Mesendoderm (in vitro differentiated cells): ENCODE results near the gene PPP2CA.

Source experiments
- DNase-seq: peaks from one replicate; pipeline ENCODE4 v3.0.0; 2013
- H2AK5ac ChIP-seq: 2 replicates; pipeline ENCODE4 v1.6.1; 2013; ENCODE audit warnings: low read length, inconsistent platforms
- H2BK120ac ChIP-seq: 2 replicates; pipeline ENCODE4 v1.6.1; 2013; ENCODE audit warnings: low read depth, mild to moderate bottlenecking, low read length, moderate library complexity, mixed read lengths
- H2BK15ac ChIP-seq: replicated peaks from 2 replicates; pipeline ENCODE4 v1.6.1; 2013; ENCODE audit warnings: low read depth, mild to moderate bottlenecking, moderate library complexity
- H2BK5ac ChIP-seq: 2 replicates; pipeline ENCODE4 v1.6.1; 2013; ENCODE audit warnings: low read length, inconsistent platforms
- H3K18ac ChIP-seq: 2 replicates; pipeline ENCODE4 v1.6.1; 2013; ENCODE audit warnings: mild to moderate bottlenecking, low read length, mixed read lengths
- H3K23ac ChIP-seq: one replicate; pipeline ENCODE4 v1.6.1; 2013; ENCODE audit warnings: low read length
- H3K27ac ChIP-seq: 2 replicates; pipeline ENCODE4 v1.5.1; 2013; ENCODE audit warnings: low read depth, mild to moderate bottlenecking, inconsistent platforms, low read length, moderate library complexity
- H3K27me3 ChIP-seq: 2 replicates; pipeline ENCODE4 v1.6.1; 2013; ENCODE audit warnings: low read length, control low read depth, mild to moderate bottlenecking, inconsistent platforms; ENCODE audit not compliant: insufficient read depth, poor library complexity
- H3K36me3 ChIP-seq: 2 replicates; pipeline ENCODE4 v1.6.1; 2013; ENCODE audit warnings: low read length, inconsistent platforms; ENCODE audit not compliant: control insufficient read depth, insufficient read depth
- H3K4ac ChIP-seq: one replicate; pipeline ENCODE4 v1.6.1; 2013; ENCODE audit warnings: low read depth, mild to moderate bottlenecking, low read length, moderate library complexity
- H3K4me1 ChIP-seq: 2 replicates; pipeline ENCODE4 v1.6.1; 2013; ENCODE audit warnings: low read depth, low read length, inconsistent platforms; ENCODE audit not compliant: control insufficient read depth
- H3K4me2 ChIP-seq: 2 replicates; pipeline ENCODE4 v1.6.1; 2013; ENCODE audit warnings: low read length
- H3K4me3 ChIP-seq: 2 replicates; pipeline ENCODE4 v1.5.1; 2013; ENCODE audit warnings: mild to moderate bottlenecking, low read length
- H3K56ac ChIP-seq: one replicate; pipeline ENCODE4 v1.6.1; 2013; ENCODE audit warnings: low read length
- H3K79me1 ChIP-seq: 2 replicates; pipeline ENCODE4 v1.6.1; 2013; ENCODE audit warnings: low read length, inconsistent platforms
- H3K79me2 ChIP-seq: 2 replicates; pipeline ENCODE4 v1.6.1; 2013; ENCODE audit warnings: mild to moderate bottlenecking, low read length; ENCODE audit not compliant: control insufficient read depth, insufficient read depth
- H3K9ac ChIP-seq: 2 replicates; pipeline ENCODE4 v1.6.1; 2013; ENCODE audit warnings: low read length, inconsistent platforms
- H4K5ac ChIP-seq: one replicate; pipeline ENCODE4 v1.6.1; 2013; ENCODE audit warnings: low read length
- H4K8ac ChIP-seq: one replicate; pipeline ENCODE4 v1.6.1; 2013; ENCODE audit warnings: low read depth, mild to moderate bottlenecking, control low read depth, low read length, moderate library complexity
- WGBS: extraction: QIAGEN DNeasy Blood & Tissue Kit; methylation state at CpG from one replicate; pipeline ENCODE4 v1.1.7; 2013; ENCODE audit warnings: low lambda C conversion rate, missing lambda C conversion rate; ENCODE audit not compliant: insufficient coverage; ENCODE audit errors: extremely low coverage; 5-methylcytosine and 5-hydroxymethylcytosine counted together

PPP2CA gene

GRCh38 chr5:134242146-134242545 is 16.3 kb upstream of the PPP2CA start:
- no peaks in the 10 kb centered on the region for H3K79me1 ChIP-seq
- no peaks in the 10 kb centered on the region for H3K36me3 ChIP-seq
- no peak overlapping the region for H4K5ac ChIP-seq
- WGBS: no CpG with 5 or more reads among the region's 5 CpGs
- no peak overlapping the region for H2AK5ac ChIP-seq
- H3K4me1 ChIP-seq: peaks cover 4% of the 10 kb centered on the region
- no peak overlapping the region for H2BK120ac ChIP-seq
- no peak overlapping the region for H3K27ac ChIP-seq
- H3K23ac ChIP-seq: no peak overlapping the region
- no peak overlapping the region for H3K56ac ChIP-seq
- DNase-seq: no peak
- no peak overlapping the region for H3K4ac ChIP-seq
- H3K4me2 ChIP-seq: no peak overlapping the region
- H3K18ac ChIP-seq: no peak overlapping the region
- no peaks in the 10 kb centered on the region for H3K79me2 ChIP-seq
- H2BK5ac ChIP-seq: no peak overlapping the region
- no peak overlapping the region for H3K9ac ChIP-seq
- no peak overlapping the region for H3K4me3 ChIP-seq
- no peak overlapping the region for H2BK15ac ChIP-seq
- no peaks in the 10 kb centered on the region for H3K27me3 ChIP-seq
- no peak overlapping the region for H4K8ac ChIP-seq

- Histone ChIP-seq H3K9ac (no peak overlapping the region), H3K79me2 (no peaks in the 10 kb centered on the region), H2BK120ac (no peak overlapping the region), H3K56ac (no peak overlapping the region), H3K23ac (no peak overlapping the region), H4K8ac (no peak overlapping the region), H3K79me1 (no peaks in the 10 kb centered on the region), H3K4me2 (no peak overlapping the region), H3K27ac (no peak overlapping the region), H3K18ac (no peak overlapping the region), H3K4ac (no peak overlapping the region), H2BK5ac (no peak overlapping the region), H3K36me3 (no peaks in the 10 kb centered on the region), H3K4me3 (no peak overlapping the region), H2AK5ac (no peak overlapping the region), H3K27me3 (no peaks in the 10 kb centered on the region), H3K4me1 (peaks cover 2% of the 10 kb centered on the region), H4K5ac (no peak overlapping the region), H2BK15ac (no peak overlapping the region)
- DNase-seq: no peak
- no CpG with 5 or more reads among the region's 7 CpGs for WGBS
Measured at GRCh38 chr5:134240421-134240962, 14.6 kb upstream of the PPP2CA start.

- Histone ChIP-seq H3K4me1 (no peaks in the 10 kb centered on the region), H3K4ac (no peak overlapping the region), H4K8ac (no peak overlapping the region), H3K27me3 (no peaks in the 10 kb centered on the region), H2BK120ac (no peak overlapping the region), H3K18ac (no peak overlapping the region), H3K4me2 (no peak overlapping the region), H3K79me2 (no peaks in the 10 kb centered on the region), H3K27ac (no peak overlapping the region), H3K9ac (no peak overlapping the region), H3K4me3 (no peak overlapping the region), H3K36me3 (no peaks in the 10 kb centered on the region), H2BK15ac (no peak overlapping the region), H2AK5ac (no peak overlapping the region), H3K56ac (no peak overlapping the region), H3K79me1 (no peaks in the 10 kb centered on the region), H2BK5ac (no peak overlapping the region), H4K5ac (no peak overlapping the region), H3K23ac (no peak overlapping the region)
- no peak for DNase-seq
- WGBS: no CpG with 5 or more reads among the region's 6 CpGs
Measured at GRCh38 chr5:134236820-134237219, 10.9 kb upstream of the PPP2CA start.

GRCh38 chr5:134236318-134236717 is 10.4 kb upstream of the PPP2CA start:
- Histone ChIP-seq H2AK5ac (no peak overlapping the region), H3K18ac (no peak overlapping the region), H3K4me1 (no peaks in the 10 kb centered on the region), H2BK120ac (no peak overlapping the region), H3K36me3 (no peaks in the 10 kb centered on the region), H3K79me2 (no peaks in the 10 kb centered on the region), H3K27ac (no peak overlapping the region), H3K4me2 (no peak overlapping the region), H3K4ac (no peak overlapping the region), H3K27me3 (no peaks in the 10 kb centered on the region), H2BK5ac (no peak overlapping the region), H4K8ac (no peak overlapping the region), H3K4me3 (no peak overlapping the region), H2BK15ac (no peak overlapping the region), H3K56ac (no peak overlapping the region), H3K23ac (no peak overlapping the region), H3K9ac (no peak overlapping the region), H4K5ac (no peak overlapping the region), H3K79me1 (no peaks in the 10 kb centered on the region)
- no CpG with 5 or more reads among the region's 2 CpGs for WGBS
- no peak for DNase-seq

- Histone ChIP-seq H3K9ac (no peak overlapping the region), H3K18ac (no peak overlapping the region), H3K27ac (no peak overlapping the region), H2BK5ac (no peak overlapping the region), H3K4me1 (peaks cover 2% of the 10 kb centered on the region), H2BK120ac (no peak overlapping the region), H2AK5ac (no peak overlapping the region), H3K23ac (no peak overlapping the region), H3K79me2 (peaks cover 22% of the 10 kb centered on the region), H3K56ac (no peak overlapping the region), H3K4ac (no peak overlapping the region), H3K4me2 (no peak overlapping the region), H2BK15ac (no peak overlapping the region), H4K8ac (no peak overlapping the region), H4K5ac (no peak overlapping the region), H3K4me3 (no peak overlapping the region), H3K27me3 (no peaks in the 10 kb centered on the region), H3K36me3 (no peaks in the 10 kb centered on the region), H3K79me1 (peaks cover 4% of the 10 kb centered on the region)
- no peak for DNase-seq
Measured at GRCh38 chr5:134228624-134229023, 2.8 kb upstream of the PPP2CA start.

- Histone ChIP-seq H2BK120ac (no peak overlapping the region), H4K5ac (no peak overlapping the region), H2BK15ac (no peak overlapping the region), H3K9ac (no peak overlapping the region), H3K36me3 (no peaks in the 10 kb centered on the region), H4K8ac (no peak overlapping the region), H3K4me1 (peaks cover 4% of the 10 kb centered on the region), H3K4ac (no peak overlapping the region), H3K27me3 (no peaks in the 10 kb centered on the region), H3K4me3 (no peak overlapping the region), H3K18ac (no peak overlapping the region), H3K79me1 (peaks cover 4% of the 10 kb centered on the region), H3K79me2 (peaks cover 29% of the 10 kb centered on the region), H3K27ac (no peak overlapping the region), H3K4me2 (no peak overlapping the region), H3K56ac (no peak overlapping the region), H2AK5ac (no peak overlapping the region), H2BK5ac (no peak overlapping the region), H3K23ac (no peak overlapping the region)
- DNase-seq: no peak
- WGBS: no CpG with 5 or more reads among the region's 3 CpGs
Measured at GRCh38 chr5:134227776-134228175, 1.9 kb upstream of the PPP2CA start.
